SK-N-SH (cell line): ENCODE data around the gene CCR5.

Experiments
- CHD2 ChIP-seq: fragments of 150-350 bp; IDR thresholded peaks from 2 replicates; pipeline ENCODE4 v1.6.1; 2018; ENCODE audit warnings: low read length; ENCODE audit not compliant: partially characterized antibody
- CTCF ChIP-seq: fragments of 200-600 bp; sonication (generic); IDR thresholded peaks from 2 replicates; pipeline ENCODE4 v1.6.1; 2017; ENCODE audit warnings: antibody characterized with exemption, mild to moderate bottlenecking, moderate library complexity
- EZH2phosphoT487 ChIP-seq: fragments of 200-600 bp; sonication (generic); IDR thresholded peaks from 2 replicates; pipeline ENCODE4 v1.6.1; 2017; ENCODE audit warnings: low read depth, mixed run types, mild to moderate bottlenecking, antibody characterized with exemption, moderate library complexity, borderline replicate concordance
- GABPA ChIP-seq: IDR thresholded peaks from 2 replicates; pipeline ENCODE4 v1.4.0; 2012; ENCODE audit warnings: low read depth, mild to moderate bottlenecking
- NRF1 ChIP-seq: IDR thresholded peaks from 2 replicates; pipeline ENCODE4 v1.6.1; 2012; ENCODE audit warnings: low read depth, mild to moderate bottlenecking, low read length
- PBX3 ChIP-seq: IDR thresholded peaks from 2 replicates; pipeline ENCODE4; 2012
- POLR2AphosphoS5 ChIP-seq: IDR thresholded peaks from 2 replicates; pipeline ENCODE4 v1.6.1; 2012; ENCODE audit warnings: low read depth, low read length
- RAD21 ChIP-seq: IDR thresholded peaks from 2 replicates; pipeline ENCODE4 v1.6.1; 2012; ENCODE audit warnings: mild to moderate bottlenecking, low read length
- TAF1 ChIP-seq: IDR thresholded peaks from 2 replicates; pipeline ENCODE4 v1.6.1; 2012; ENCODE audit warnings: low read depth, mild to moderate bottlenecking, low read length, moderate library complexity, borderline replicate concordance
- TF ChIP-seq, protein P1 (sequence below): IDR thresholded peaks from 2 replicates; pipeline ENCODE4 v1.4.0; 2012; ENCODE audit warnings: low read depth
- TF ChIP-seq, protein P2 (sequence below): IDR thresholded peaks from 2 replicates; pipeline ENCODE4 v1.4.0; 2012; ENCODE audit warnings: low read depth, borderline replicate concordance
- TF ChIP-seq, protein P3 (sequence below): fragments of 150-350 bp; IDR thresholded peaks from 2 replicates; pipeline ENCODE4 v1.6.1; 2017; ENCODE audit warnings: antibody characterized with exemption, low read length, low read depth, borderline replicate concordance

DNA sequence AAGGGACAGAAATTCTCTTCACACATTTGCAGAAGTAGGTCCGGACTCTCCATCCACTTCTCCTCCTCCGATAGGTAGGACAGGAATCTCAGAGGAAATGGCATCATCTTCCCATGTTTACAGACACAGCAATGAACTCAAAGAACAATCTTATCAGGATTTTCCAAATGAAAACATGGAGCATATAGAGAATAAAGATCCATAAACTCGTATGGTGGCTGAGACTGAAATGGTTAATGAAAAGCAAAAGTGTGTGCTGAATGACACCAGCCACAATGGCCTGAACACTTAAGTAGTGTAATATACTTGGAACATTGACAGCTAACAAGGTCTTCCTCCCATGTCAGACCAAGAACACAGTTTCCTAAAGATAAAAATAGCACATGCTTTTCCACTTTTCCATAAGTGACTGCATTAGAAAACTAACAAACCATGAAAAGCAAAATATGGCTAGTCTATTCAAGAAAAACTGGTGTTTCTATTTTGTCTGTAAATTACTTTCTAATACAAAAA lies 42.1 kb downstream of the CCR5 start:
- TF ChIP-seq TAF1: no peak
- TF ChIP-seq GABPA: no peak
- TF ChIP-seq CHD2: no peak
- TF ChIP-seq, protein P1, sequence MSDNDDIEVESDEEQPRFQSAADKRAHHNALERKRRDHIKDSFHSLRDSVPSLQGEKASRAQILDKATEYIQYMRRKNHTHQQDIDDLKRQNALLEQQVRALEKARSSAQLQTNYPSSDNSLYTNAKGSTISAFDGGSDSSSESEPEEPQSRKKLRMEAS: no peak
- TF ChIP-seq, protein P2, sequence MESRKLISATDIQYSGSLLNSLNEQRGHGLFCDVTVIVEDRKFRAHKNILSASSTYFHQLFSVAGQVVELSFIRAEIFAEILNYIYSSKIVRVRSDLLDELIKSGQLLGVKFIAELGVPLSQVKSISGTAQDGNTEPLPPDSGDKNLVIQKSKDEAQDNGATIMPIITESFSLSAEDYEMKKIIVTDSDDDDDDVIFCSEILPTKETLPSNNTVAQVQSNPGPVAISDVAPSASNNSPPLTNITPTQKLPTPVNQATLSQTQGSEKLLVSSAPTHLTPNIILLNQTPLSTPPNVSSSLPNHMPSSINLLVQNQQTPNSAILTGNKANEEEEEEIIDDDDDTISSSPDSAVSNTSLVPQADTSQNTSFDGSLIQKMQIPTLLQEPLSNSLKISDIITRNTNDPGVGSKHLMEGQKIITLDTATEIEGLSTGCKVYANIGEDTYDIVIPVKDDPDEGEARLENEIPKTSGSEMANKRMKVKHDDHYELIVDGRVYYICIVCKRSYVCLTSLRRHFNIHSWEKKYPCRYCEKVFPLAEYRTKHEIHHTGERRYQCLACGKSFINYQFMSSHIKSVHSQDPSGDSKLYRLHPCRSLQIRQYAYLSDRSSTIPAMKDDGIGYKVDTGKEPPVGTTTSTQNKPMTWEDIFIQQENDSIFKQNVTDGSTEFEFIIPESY: no peak
- no peak for TF ChIP-seq CTCF
- TF ChIP-seq PBX3: no peak
- no peak for TF ChIP-seq NRF1
- TF ChIP-seq POLR2AphosphoS5: no peak
- TF ChIP-seq EZH2phosphoT487: no peak
- TF ChIP-seq, protein P3, sequence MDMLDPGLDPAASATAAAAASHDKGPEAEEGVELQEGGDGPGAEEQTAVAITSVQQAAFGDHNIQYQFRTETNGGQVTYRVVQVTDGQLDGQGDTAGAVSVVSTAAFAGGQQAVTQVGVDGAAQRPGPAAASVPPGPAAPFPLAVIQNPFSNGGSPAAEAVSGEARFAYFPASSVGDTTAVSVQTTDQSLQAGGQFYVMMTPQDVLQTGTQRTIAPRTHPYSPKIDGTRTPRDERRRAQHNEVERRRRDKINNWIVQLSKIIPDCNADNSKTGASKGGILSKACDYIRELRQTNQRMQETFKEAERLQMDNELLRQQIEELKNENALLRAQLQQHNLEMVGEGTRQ: no peak
- no peak for TF ChIP-seq RAD21
